Neural crest cell (in vitro differentiated cells): ENCODE measurements around the gene TRAPPC10. TPM values are rescaled to one million over a fixed set of nuclear protein-coding genes. Genes with fewer than 3 reads are reported as not detected.

Experiments
- DNase-seq: peaks from one replicate; pipeline ENCODE4 v3.0.0; 2021; ENCODE audit warnings: low read depth, mixed read lengths, low spot score
- H3K27ac Mint-ChIP-seq: one replicate; pipeline ENCODE4 v1.8.0; 2021; ENCODE audit warnings: mild to moderate bottlenecking, mixed read lengths; ENCODE audit not compliant: unreplicated experiment
- H3K27me3 Mint-ChIP-seq: 2 replicates; pipeline ENCODE4 v1.8.0; 2021; ENCODE audit warnings: low read depth, mild to moderate bottlenecking, mixed read lengths
- H3K36me3 Mint-ChIP-seq: 2 replicates; pipeline ENCODE4 v1.8.0; 2021; ENCODE audit warnings: low read depth, mild to moderate bottlenecking, mixed read lengths
- H3K4me1 Mint-ChIP-seq: 2 replicates; pipeline ENCODE4 v1.8.0; 2021; ENCODE audit warnings: mixed read lengths
- H3K4me3 Mint-ChIP-seq: one replicate; pipeline ENCODE4 v1.8.0; 2021; ENCODE audit warnings: mild to moderate bottlenecking, mixed read lengths
- H3K9me3 Mint-ChIP-seq: 2 replicates; pipeline ENCODE4 v1.8.0; 2021; ENCODE audit warnings: mixed read lengths
- total RNA-seq: library from RNA; stranded (reverse); gene quantifications from 2 replicates; pipeline ENCODE4 v1.2.1, GENCODE V29; 2021
- TF ChIP-seq, protein P1 (sequence below): fragments of 200-600 bp; sonication (generic); conservative IDR thresholded peaks from 2 replicates; pipeline ENCODE4 v1.5.0; 2021; ENCODE audit warnings: antibody characterized with exemption, mild to moderate bottlenecking

The TRAPPC10 gene
- total RNA-seq, 1 donor from 2014 or later, result 35.1 TPM

DNA sequence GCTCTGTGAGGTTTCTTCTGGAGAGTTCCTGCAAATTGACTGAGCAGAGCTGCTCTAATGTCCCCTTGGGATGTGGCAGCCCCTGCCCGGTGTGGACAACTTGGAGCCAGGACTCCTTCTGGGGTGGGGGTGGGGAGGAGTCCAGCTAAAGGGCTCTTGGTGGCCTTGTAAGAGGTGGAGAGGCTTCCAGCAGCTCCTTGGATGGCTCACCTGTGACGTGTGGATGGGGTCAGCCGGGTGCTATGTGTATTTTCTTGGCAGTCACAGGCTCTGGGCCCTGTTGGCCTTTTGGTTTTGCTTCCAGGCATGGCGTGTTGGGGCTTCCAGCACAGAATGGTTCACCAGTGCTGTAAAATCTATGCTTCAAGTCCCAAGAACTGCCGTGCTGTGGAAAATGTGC, 38.2 kb downstream of the TRAPPC10 start:
- no peak for DNase-seq
- peaks cover 5% of the 10 kb centered on the region for H3K4me1 Mint-ChIP-seq
- TF ChIP-seq, protein P1, sequence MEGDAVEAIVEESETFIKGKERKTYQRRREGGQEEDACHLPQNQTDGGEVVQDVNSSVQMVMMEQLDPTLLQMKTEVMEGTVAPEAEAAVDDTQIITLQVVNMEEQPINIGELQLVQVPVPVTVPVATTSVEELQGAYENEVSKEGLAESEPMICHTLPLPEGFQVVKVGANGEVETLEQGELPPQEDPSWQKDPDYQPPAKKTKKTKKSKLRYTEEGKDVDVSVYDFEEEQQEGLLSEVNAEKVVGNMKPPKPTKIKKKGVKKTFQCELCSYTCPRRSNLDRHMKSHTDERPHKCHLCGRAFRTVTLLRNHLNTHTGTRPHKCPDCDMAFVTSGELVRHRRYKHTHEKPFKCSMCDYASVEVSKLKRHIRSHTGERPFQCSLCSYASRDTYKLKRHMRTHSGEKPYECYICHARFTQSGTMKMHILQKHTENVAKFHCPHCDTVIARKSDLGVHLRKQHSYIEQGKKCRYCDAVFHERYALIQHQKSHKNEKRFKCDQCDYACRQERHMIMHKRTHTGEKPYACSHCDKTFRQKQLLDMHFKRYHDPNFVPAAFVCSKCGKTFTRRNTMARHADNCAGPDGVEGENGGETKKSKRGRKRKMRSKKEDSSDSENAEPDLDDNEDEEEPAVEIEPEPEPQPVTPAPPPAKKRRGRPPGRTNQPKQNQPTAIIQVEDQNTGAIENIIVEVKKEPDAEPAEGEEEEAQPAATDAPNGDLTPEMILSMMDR, result no peak
- no peak overlapping the region for H3K4me3 Mint-ChIP-seq
- no peaks in the 10 kb centered on the region for H3K36me3 Mint-ChIP-seq
- no peak overlapping the region for H3K27ac Mint-ChIP-seq
- no peaks in the 10 kb centered on the region for H3K27me3 Mint-ChIP-seq
- H3K9me3 Mint-ChIP-seq, result no peaks in the 10 kb centered on the region

GRCh38 chr21:44051462-44051941, 39.4 kb downstream of the TRAPPC10 start:
- Mint-ChIP-seq H3K36me3 (no peaks in the 10 kb centered on the region), H3K27ac (no peak overlapping the region), H3K4me1 (peaks cover 5% of the 10 kb centered on the region), H3K27me3 (no peaks in the 10 kb centered on the region), H3K4me3 (no peak overlapping the region), H3K9me3 (no peaks in the 10 kb centered on the region)
- TF ChIP-seq, protein P1, result no peak
- DNase-seq, result no peak

DNA sequence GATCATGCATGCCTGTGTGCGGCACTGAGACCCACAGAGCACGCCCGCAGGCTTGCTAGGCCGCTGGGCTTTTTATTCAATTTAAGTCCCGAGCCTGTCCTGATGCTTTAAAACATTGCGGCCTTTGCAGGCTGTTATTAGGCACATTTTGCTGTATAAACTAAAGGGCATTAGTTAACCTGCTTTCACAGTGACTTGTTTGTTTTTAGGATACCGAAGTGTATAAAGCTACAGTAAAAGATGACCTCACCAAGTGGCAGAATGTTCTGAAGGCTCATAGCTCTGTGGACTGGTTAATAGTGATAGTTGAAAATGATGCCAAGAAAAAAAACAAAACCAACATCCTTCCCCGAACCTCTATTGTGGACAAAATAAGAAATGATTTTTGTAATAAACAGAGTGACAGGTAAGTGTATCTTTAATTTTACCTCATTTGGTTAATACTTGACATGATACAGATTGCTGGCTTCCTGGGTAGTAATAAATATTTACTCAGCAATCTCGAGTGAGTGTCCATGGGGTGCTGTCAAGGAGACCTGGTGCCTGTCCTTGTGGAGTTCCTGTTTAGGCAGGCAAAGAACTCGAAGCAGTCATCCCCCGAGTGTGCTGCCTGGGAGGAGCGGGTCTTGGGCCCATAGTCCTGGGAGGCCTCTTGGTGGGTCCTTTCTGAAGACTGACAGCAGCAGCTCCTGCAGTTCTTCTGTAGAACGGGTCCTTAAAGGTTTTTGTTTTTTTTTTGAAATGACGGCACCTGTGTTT, 40.1 kb downstream of the TRAPPC10 start:
- no peak overlapping the region for H3K4me3 Mint-ChIP-seq
- H3K27ac Mint-ChIP-seq, result no peak overlapping the region
- no peaks in the 10 kb centered on the region for H3K36me3 Mint-ChIP-seq
- no peaks in the 10 kb centered on the region for H3K27me3 Mint-ChIP-seq
- no peak for DNase-seq
- peaks cover 5% of the 10 kb centered on the region for H3K4me1 Mint-ChIP-seq
- no peaks in the 10 kb centered on the region for H3K9me3 Mint-ChIP-seq
- TF ChIP-seq, protein P1, result no peak

DNA sequence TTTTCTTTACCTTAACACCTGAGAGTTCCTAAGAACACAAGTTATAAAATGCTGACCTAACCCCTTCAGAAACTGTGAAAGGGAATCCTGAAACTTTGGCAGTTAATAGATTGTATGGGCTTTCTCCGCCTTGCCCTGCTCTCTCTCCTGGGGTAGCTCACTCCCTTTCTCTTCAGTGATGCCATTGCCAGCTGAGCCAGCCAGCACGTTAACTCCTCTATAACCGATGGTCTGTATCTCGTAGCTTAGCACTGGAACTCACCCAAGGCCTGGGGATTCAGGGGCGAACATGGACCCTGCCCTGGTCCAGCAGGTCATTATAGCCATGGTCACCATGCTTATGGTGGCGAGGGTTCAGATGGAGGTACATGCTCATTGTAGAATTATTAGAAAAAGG, 40.7 kb downstream of the TRAPPC10 start:
- H3K27me3 Mint-ChIP-seq, result no peaks in the 10 kb centered on the region

DNA sequence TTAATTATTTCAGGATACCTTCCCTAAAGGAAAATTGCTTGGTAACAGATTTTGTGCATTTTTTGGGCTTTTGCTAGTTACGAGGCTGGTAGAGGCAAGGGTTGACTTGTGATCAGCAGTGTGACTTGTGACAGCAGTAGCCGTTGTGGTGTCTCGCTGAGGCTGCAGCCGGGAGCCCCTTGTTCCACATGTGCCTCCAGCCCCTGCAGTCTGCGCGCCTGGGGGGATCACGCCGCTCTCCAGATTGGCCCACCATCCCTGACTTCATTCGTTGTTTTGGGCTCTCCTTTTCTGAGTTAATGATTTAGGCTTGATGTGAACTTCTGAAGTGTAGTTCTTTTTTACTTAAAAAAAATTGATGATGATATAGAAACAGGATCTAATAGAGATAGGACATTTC, 41.5 kb downstream of the TRAPPC10 start:
- no peak for DNase-seq
- Mint-ChIP-seq H3K4me1 (peaks cover 5% of the 10 kb centered on the region), H3K27ac (no peak overlapping the region), H3K4me3 (no peak overlapping the region), H3K9me3 (no peaks in the 10 kb centered on the region), H3K36me3 (no peaks in the 10 kb centered on the region), H3K27me3 (no peaks in the 10 kb centered on the region)
- TF ChIP-seq, protein P1, result no peak

More for the DNA sequence above, 40.7 kb downstream of the TRAPPC10 start:
- Mint-ChIP-seq H3K9me3 (no peaks in the 10 kb centered on the region), H3K36me3 (no peaks in the 10 kb centered on the region), H3K27ac (no peak overlapping the region), H3K4me3 (no peak overlapping the region), H3K4me1 (peaks cover 5% of the 10 kb centered on the region)
- TF ChIP-seq, protein P1, result no peak
- DNase-seq, result no peak
